ENCODE data around the gene LRRC47.
"Not testable (repeated sequence)": the region's sequence is repeated elsewhere in the genome, so short reads cannot be mapped to it uniquely, and the experiment has no call there.

The LRRC47 gene

GRCh38 chr1:3814065-3814464, 17.8 kb upstream of the LRRC47 start:
- CTCF ChIA-PET: no interaction called here
- H3K4me3 ChIP-seq (ENCODE audit: low read depth, low read length): no peak overlapping the region
- POLR2A ChIA-PET: no interaction called here
- TF ChIP-seq CTCF (IDR thresholded peaks at IDR 0.05; ENCODE audit: insufficient read depth, low read length, missing control alignments): no peak
- no peak for DNase-seq (ENCODE audit: low read depth, low spot score)

GRCh38 chr1:3811595-3811911, 15.3 kb upstream of the LRRC47 start:
- TF ChIP-seq CTCF (IDR thresholded peaks at IDR 0.05; ENCODE audit: insufficient read depth, low read length, missing control alignments): no peak
- ChIA-PET POLR2A (no interaction called here), CTCF (interaction anchor here (1.2 kb wide), 1 partner anchor 9 kb away, joined by 4 read pairs; no protein-coding TSS in a partner anchor)
- DNase-seq (ENCODE audit: low read depth, low spot score): no peak
- no peak overlapping the region for H3K4me3 ChIP-seq (ENCODE audit: low read depth, low read length)

- H3K4me3 ChIP-seq (ENCODE audit: low read depth, low read length); POLR2A ChIA-PET; DNase-seq (ENCODE audit: low read depth, low spot score): not testable (repeated sequence)
- CTCF ChIA-PET: interaction anchor here (0.7 to 1.2 kb wide), 2 partner anchors 8 to 13 kb away, joined by 3 to 4 read pairs; no protein-coding TSS in a partner anchor
Observed at GRCh38 chr1:3810149-3810761, 14.0 kb upstream of the LRRC47 start.

- POLR2A ChIA-PET: no interaction called here
- no peak for DNase-seq (ENCODE audit: low read depth, low spot score)
- no peak overlapping the region for H3K4me3 ChIP-seq (ENCODE audit: low read depth, low read length)
- CTCF ChIA-PET: no interaction called here
- TF ChIP-seq CTCF (IDR thresholded peaks at IDR 0.05; ENCODE audit: insufficient read depth, low read length, missing control alignments): no peak
Observed at GRCh38 chr1:3809680-3810079, 13.4 kb upstream of the LRRC47 start.

GRCh38 chr1:3807769-3808168, 11.5 kb upstream of the LRRC47 start:
- ChIA-PET CTCF (no interaction called here), POLR2A (no interaction called here)
- no peak for DNase-seq (ENCODE audit: low read depth, low spot score)
- no peak overlapping the region for H3K4me3 ChIP-seq (ENCODE audit: low read depth, low read length)
- TF ChIP-seq CTCF (IDR thresholded peaks at IDR 0.05; ENCODE audit: insufficient read depth, low read length, missing control alignments): no peak

GRCh38 chr1:3805038-3805437, 8.7 kb upstream of the LRRC47 start:
- CTCF ChIA-PET: interaction anchor here (1.1 kb wide), 1 partner anchor 11 kb away, joined by 4 read pairs; no protein-coding TSS in a partner anchor
- H3K4me3 ChIP-seq (ENCODE audit: low read depth, low read length): no peak overlapping the region
- no peak for DNase-seq (ENCODE audit: low read depth, low spot score)
- TF ChIP-seq CTCF (IDR thresholded peaks at IDR 0.05; ENCODE audit: insufficient read depth, low read length, missing control alignments): no peak
- POLR2A ChIA-PET: no interaction called here

GRCh38 chr1:3804627-3804944, 8.3 kb upstream of the LRRC47 start:
- DNase-seq (ENCODE audit: low read depth, low spot score); H3K4me3 ChIP-seq (ENCODE audit: low read depth, low read length); POLR2A ChIA-PET: not testable (repeated sequence)
- CTCF ChIA-PET: interaction anchor here (1.1 kb wide), 2 partner anchors 12 to 352 kb away, joined by 4 to 8 read pairs; no protein-coding TSS in a partner anchor

Data from AG04449 (cell line).